Measurements from ENCODE around the gene INSM1. TPM values are rescaled to one million over a fixed set of nuclear protein-coding genes. Genes with fewer than 3 reads are reported as not detected.

Gene INSM1
- total RNA-seq, 1 donor from 2014 or later, result not detected

DNA sequence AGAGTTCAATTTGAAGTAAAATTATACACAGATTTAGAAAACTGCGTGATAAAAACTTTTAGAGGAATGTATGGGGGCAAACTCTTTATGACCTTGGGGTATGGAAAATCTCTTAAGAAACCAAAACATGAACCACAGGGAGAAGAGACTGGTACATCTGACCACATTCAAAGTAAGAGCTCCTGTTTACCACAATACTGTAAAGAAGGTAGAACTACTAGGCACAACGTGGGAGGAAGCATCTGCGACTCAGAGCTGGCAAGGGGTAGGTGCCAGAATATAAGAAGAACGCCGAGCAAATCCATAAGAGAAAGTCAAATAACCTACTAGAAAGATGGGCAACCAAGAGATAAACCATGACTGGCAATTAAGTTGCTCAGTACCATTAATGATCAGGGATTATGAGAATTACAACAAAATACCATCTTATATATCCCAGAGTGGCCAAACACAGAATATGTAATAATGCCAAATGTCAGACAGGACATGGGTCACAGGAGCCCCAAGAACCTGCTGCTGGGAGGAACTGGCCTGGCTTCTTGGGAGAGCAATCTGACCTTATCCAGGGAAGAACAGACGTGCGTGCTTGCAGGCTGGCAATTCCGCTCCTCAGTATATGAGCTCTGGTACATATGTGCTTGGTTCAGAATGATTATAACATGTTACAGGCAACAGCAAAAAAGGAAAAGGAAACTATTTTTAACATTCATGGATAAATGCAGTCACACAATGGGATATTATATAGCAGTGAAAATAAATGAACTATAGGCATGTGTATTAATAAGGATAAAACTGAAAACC, 50.2 kb downstream of the INSM1 start:
- no peak for DNase-seq (ENCODE audit: low spot score)

All from ureter (tissue), 1 donor.